Heart right ventricle (tissue), 16 donors: Measurements from ENCODE around the gene AQP1. TPM values are rescaled to one million over a fixed set of nuclear protein-coding genes. Genes with fewer than 3 reads are reported as not detected.

ENCODE experiments used
- ATAC-seq, 8 donors: fragments of 200-7000 bp; cut with Tn5 transposase; one replicate each; pipeline ENCODE4 v1.9.1; 2020; ENCODE audit warnings: mild to moderate bottlenecking in 8 of 8, moderate library complexity in 8 of 8, moderate number of reproducible peaks in 1 of 8
- DNase-seq, 2 donors: peaks; one replicate each; pipeline ENCODE4 v3.0.0-alpha.2; 2020
- H3K27ac ChIP-seq, 10 donors: fragments of 200-600 bp; sonication (generic) in 2 of 10; one replicate each; pipeline versions ENCODE4 v1.5.0 to v1.8.0; 2020 to 2022; ENCODE audit warnings: mild to moderate bottlenecking in 3 of 10
- H3K27me3 ChIP-seq, 7 donors: fragments of 200-600 bp; one replicate each; pipeline ENCODE4 v1.8.0; 2021 to 2022; ENCODE audit warnings: mild to moderate bottlenecking in 2 of 7
- H3K36me3 ChIP-seq, 9 donors: fragments of 200-600 bp; sonication (generic) in 1 of 9; one replicate each; pipeline versions ENCODE4 v1.5.0 to v1.8.0; 2020 to 2022; ENCODE audit warnings: mild to moderate bottlenecking in 2 of 9
- H3K4me1 ChIP-seq, 9 donors: fragments of 200-600 bp; sonication (generic) in 1 of 9; one replicate each; pipeline versions ENCODE4 v1.5.0 to v1.8.0; 2020 to 2022; ENCODE audit warnings: mild to moderate bottlenecking in 4 of 9
- H3K4me3 ChIP-seq, 10 donors: fragments of 200-600 bp; sonication (generic) in 2 of 10; one replicate each; pipeline versions ENCODE4 v1.5.0 to v1.8.0; 2020 to 2022; ENCODE audit warnings: mild to moderate bottlenecking in 7 of 10, moderate library complexity in 2 of 10
- H3K9me3 ChIP-seq, 11 donors: fragments of 200-600 bp in 10 of 11; sonication (generic) in 2 of 11; one replicate each; pipeline versions ENCODE4 v1.5.0 to v1.8.0; 2013 to 2022; ENCODE audit warnings: mild to moderate bottlenecking in 2 of 11, control low read depth in 1 of 11, moderate library complexity in 1 of 11
- CTCF ChIP-seq, 9 donors: fragments of 200-600 bp; sonication (generic) in 2 of 9; IDR thresholded peaks; one replicate each; pipeline versions ENCODE4 v1.5.0 to v1.8.0; 2021 to 2022; ENCODE audit warnings: antibody characterized with exemption in 9 of 9, mild to moderate bottlenecking in 5 of 9, moderate library complexity in 1 of 9
- WGBS, 2 donors: extraction: QIAGEN DNeasy Blood & Tissue Kit; methylation state at CpG; one replicate each; pipeline ENCODE4 v1.1.7; 2013; ENCODE audit warnings: inconsistent platforms in 1 of 2; 5-methylcytosine and 5-hydroxymethylcytosine counted together
- intact Hi-C, 10 donors: fragments of 100-400 bp; cut with DNase I; formaldehyde crosslinking; loops; one replicate each; pipeline versions ENCODE4 v1.11.1 to v1.14.2; 2022
- polyA plus RNA-seq, 2 donors: library from polyadenylated mRNA; stranded (reverse); fragments of 200-250 nt; gene quantifications; one replicate each; pipeline ENCODE4 v1.2.3, GENCODE V29; 2013
- total RNA-seq, 10 donors: library from RNA; stranded (reverse); fragmentation: NEBNext Ultra II Directional in 3 of 10; extraction: Animal tissue kit (Norgen Biotek cat#: 25700) in 3 of 10; gene quantifications; one replicate each; pipeline versions ENCODE4 v1.2.1 to v1.2.4, GENCODE V29; 2021 to 2023
- donor health status: Arrhythmogenic right ventricular cardiomyopathy.
- donor health status: ischemic (EF 13 %, LVEDD 7.1; RV severe dilation, severe dysfunction).
- donor health status: healthy with polysubstance abuse.
- donor health status: DM: no; HTN: yes; CAD: no.
- donor health status: DM: no; HTN: no; CAD: no.
- donor health status: ischemic (EF 25% LVEDD 6.9; RV normal size, moderate dysfunction).
- donor health status: ischemic (EF 25% LVEDD 5.7; RV mildly dilated, moderate dysfunction).
- donor health status: healthy.
- donor health status: DM: yes; HTN: yes; CAD: no.
- donor health status: Ischemic cardiomyopathy.
- donor health status: ischemic (EF 35%, LVEDD 5.7; RV mildly dilated, moderate dysfunction).
- donor health status: nonischemic (EF 11% LVEDD 7.7; RV severe dilation, severe dysfunction).
- donor health status: DM: yes; HTN: yes; CAD: no.
- donor health status: PGD.
- donor health status: ischemic (EF 29% LVEDD 5.4; RV normal size, mild dysfunction).
- donor health status: nonischemic (EF 23%, LVEDD 6.1; RV moderate dilation, normal function).

AQP1 gene
- total and polyA plus RNA-seq, 12 donors: 101 to 274 (median 182) TPM

GRCh38 chr7:30968747-30969603 lies 57.3 kb downstream of the AQP1 start:
- H3K27me3 ChIP-seq: peaks cover 0 to 45% (median 0%) of the 10 kb centered on the region in 7 donors
- TF ChIP-seq CTCF (IDR thresholded peaks at IDR 0.05): no peak
- H3K4me1 ChIP-seq: peaks cover 0 to 8% (median 0%) of the 10 kb centered on the region in 9 donors
- ATAC-seq: no peak
- WGBS, 2 donors: 85 to 88% methylated on average over 7 of the region's 7 CpGs
- DNase-seq: no peak
- no peak overlapping the region for H3K27ac ChIP-seq
- no peak overlapping the region for H3K4me3 ChIP-seq
- intact Hi-C loops: no loop called here
- no peaks in the 10 kb centered on the region for H3K9me3 ChIP-seq
- H3K36me3 ChIP-seq: no peaks in the 10 kb centered on the region

- no peaks in the 10 kb centered on the region for H3K9me3 ChIP-seq
- intact Hi-C loops: no loop called here
- no peak overlapping the region for H3K27ac ChIP-seq
- DNase-seq (no peak), ATAC-seq (no peak)
- H3K36me3 ChIP-seq: no peaks in the 10 kb centered on the region
- WGBS, 2 donors: 90 to 94% methylated on average over 1 of the region's 1 CpG
- no peak overlapping the region for H3K4me3 ChIP-seq
- peaks cover 0 to 11% (median under 1%) of the 10 kb centered on the region in 9 donors for H3K4me1 ChIP-seq
- no peak for TF ChIP-seq CTCF (IDR thresholded peaks at IDR 0.05)
- H3K27me3 ChIP-seq: peaks cover 0 to 40% (median 0%) of the 10 kb centered on the region in 7 donors
Measured at GRCh38 chr7:30969604-30969970, 57.9 kb downstream of the AQP1 start.

GRCh38 chr7:30970074-30970473 lies 58.4 kb downstream of the AQP1 start:
- no peak overlapping the region for H3K27ac ChIP-seq
- peaks cover 0 to 16% (median 6%) of the 10 kb centered on the region in 9 donors for H3K4me1 ChIP-seq
- no peak for DNase-seq
- no peak for TF ChIP-seq CTCF (IDR thresholded peaks at IDR 0.05)
- no peaks in the 10 kb centered on the region for H3K9me3 ChIP-seq
- H3K27me3 ChIP-seq: peaks cover 0 to 36% (median 0%) of the 10 kb centered on the region in 7 donors
- no peak overlapping the region for H3K4me3 ChIP-seq
- 96% methylated on average over 5 of the region's 5 CpGs for WGBS, 2 donors
- intact Hi-C loops: loop anchor here in 2 of 10 donors (5.0 kb wide), 2 partner anchors 33 to 228 kb away; no protein-coding TSS in a partner anchor
- no peaks in the 10 kb centered on the region for H3K36me3 ChIP-seq
- ATAC-seq: no peak

GRCh38 chr7:30970594-30971094 lies 59.0 kb downstream of the AQP1 start:
- Histone ChIP-seq H3K9me3 (no peaks in the 10 kb centered on the region), H3K4me3 (no peak overlapping the region), H3K36me3 (no peaks in the 10 kb centered on the region), H3K27me3 (peaks cover 0 to 30% (median 0%) of the 10 kb centered on the region in 7 donors), H3K4me1 (peaks cover 0 to 16% (median 7%) of the 10 kb centered on the region in 9 donors), H3K27ac (no peak overlapping the region)
- 39 to 43% methylated on average over 6 of the region's 6 CpGs for WGBS, 2 donors
- DNase-seq: no peak
- ATAC-seq: no peak
- intact Hi-C loops: loop anchor here in 2 of 10 donors (5.0 kb wide), 2 partner anchors 33 to 228 kb away; no protein-coding TSS in a partner anchor
- TF ChIP-seq CTCF (IDR thresholded peaks at IDR 0.05): no peak
